HG03280 (cell line): Measurements from ENCODE around the gene SMPD4.
"Not testable (repeated sequence)": the region's sequence is repeated elsewhere in the genome, so short reads cannot be mapped to it uniquely, and the experiment has no call there.

Experiments
- ATAC-seq: cut with Tn5 transposase; IDR thresholded peaks from one replicate; pipeline ENCODE4 v1.9.1; 2021; ENCODE audit warnings: mild to moderate bottlenecking, moderate library complexity; ENCODE audit not compliant: unreplicated experiment

The SMPD4 gene

DNA sequence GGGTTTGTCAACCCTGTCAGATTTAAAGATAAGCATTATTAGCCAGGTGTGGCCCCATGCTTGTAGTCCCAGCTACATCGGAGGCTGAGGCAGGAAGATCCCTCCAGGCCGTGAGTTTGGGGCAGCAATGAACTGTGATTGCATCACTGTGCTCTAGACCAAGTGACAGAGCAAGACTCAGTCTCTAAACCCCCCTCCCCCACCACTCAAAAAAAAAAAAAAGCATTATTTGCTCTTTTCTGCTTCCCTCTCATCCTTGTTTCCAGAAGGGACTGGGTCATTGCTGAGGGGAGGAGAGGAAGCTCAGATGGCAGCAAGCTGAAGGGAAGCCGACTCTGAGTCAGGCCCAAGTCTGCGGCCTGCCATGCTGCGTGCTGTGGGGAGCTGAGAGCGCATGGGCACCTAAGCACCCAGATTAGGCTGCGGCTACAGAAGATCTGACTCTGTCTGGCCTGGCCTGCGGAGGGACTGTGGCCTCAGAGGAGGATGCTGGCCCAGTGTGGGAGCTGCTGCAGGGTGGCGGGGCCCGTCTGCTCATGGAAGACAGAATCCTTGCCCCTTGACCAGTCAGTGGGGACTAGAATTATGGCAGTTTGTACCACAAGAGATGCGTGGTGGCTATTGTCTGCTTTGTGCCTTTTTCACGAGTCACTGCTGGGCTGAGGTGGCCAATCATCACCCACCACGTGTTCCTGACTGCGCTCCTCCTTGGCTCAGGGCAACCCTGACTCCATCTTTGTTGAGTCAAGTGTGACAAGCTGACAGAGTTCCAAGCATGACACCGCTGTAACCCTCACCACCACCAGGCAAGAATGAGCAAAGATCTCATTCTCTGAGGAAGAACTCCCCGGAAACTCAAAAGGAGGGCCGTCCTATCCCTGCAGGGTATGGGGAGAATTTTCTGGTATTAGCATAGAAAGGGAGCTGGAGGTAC is 6.7 kb upstream of the SMPD4 start:
- not testable (repeated sequence) for ATAC-seq

DNA sequence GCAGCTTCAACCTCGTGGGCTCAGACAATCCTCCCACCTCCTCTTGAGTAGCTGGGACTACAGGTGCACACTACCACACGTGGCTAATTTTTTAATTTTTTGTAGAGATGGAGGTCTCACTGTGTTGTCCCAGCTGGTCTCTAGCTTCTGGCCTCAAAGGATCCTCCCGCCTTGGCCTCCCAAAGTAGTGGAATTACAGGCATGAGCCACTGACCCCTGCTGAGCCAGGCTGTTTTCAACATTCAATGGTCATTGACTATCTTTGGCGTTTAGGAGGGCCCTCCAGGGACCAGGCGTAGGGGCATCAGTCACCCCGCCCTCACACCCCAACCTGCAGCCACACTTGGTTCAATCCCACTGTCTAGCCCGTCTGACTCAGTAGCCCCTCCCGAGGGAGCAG is 5.9 kb upstream of the SMPD4 start:
- ATAC-seq, result no peak

DNA sequence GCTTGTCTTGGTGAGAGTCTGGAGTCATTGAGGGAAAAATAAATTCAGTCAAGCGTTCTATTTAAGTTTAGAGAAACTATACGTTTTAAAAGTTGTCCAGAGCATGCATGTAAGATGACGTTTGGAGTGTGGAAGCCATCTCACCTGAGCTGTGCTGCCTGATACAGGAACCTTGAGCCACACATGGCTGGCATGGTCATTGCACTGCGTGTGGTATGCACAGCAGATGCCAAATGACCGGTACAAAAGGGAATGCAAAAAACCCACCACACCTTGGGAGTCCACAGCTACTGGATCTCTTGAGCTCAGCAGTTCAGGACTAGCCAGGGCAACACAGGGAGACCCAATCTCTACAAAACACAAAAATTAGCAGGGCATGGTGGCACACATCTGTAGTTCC is 5.0 kb upstream of the SMPD4 start:
- no peak for ATAC-seq

DNA sequence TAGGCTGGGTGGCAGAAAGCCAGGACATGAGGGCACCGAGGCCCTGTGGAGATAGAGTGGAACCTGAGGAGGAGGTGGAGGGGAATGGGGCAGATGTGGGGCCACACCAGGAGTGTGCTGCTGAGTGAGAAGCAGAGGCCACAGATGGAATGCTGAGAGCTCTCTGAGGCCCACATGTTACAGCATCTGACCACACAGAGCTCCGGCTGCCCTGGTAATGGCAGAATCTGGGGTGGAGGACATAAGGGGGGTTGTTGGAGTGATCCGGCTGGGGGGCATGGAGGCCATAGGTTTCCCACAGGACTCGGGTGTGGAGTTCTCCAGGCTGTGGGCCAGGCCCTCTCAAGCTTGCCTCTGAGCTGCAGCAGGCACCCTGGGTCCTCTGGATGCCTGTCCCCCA is 4.5 kb upstream of the SMPD4 start:
- no peak for ATAC-seq

DNA sequence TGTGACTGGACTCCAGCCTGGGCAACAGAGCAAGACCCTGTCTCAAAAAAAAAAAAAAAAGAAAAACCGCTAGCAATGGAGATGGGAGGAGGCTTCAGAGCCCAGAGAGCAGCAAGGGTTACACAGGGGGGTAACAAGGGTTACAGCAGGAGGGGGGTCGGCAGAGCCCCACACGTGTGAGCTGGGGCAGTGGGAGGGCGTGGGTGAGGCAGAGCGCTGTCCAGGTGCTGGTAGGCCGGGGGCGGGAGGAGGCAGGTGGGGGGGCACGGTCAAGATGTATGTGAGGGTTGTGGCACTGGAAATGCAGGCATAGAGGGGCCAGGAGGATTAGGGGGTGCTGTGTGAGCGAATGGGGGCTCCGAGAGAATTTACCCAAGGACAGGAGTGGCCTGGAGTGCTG is 4.0 kb upstream of the SMPD4 start:
- no peak for ATAC-seq

DNA sequence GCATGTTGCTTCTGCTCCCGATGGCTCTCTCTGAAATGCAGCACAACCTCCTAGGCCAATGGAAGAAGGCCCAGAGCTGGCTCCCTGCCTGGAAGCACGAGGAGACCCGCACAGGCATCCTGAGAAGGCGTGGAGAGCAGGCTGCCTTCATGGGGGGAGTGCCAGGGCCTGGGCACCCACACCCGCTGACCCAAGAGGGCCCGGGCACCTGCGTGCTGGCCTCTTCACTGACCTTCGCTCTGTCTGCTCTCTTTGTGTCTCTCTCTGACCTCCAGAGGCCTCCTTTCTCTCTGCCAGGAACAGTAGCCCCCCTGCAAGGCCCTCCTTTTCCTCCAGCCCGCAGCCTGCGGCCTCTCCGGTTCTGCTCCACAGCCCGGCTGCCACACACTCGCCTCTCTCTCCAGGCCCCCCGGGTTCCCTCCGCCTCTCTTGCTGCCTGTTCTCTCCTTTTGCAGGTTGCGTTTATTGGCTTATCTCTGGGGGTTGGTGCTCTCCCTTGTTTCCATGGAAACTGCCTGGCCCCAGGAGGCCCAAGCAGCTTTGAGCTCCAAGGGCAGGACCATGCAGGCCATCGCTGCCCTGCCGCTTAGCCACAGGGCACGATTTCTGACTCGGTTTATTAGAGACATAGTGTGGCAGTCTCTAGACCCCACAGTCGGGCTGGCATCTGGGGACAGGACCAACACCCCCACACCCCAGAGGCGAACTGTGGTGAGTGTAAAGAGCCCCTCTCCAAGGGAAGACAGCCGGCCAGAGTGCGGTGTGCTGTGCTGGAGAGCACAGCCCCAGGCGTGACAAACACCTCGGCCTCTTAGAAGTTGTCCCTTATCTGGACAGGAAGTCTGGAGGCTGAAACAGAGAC is 2.3 kb upstream of the SMPD4 start:
- ATAC-seq, result no peak

DNA sequence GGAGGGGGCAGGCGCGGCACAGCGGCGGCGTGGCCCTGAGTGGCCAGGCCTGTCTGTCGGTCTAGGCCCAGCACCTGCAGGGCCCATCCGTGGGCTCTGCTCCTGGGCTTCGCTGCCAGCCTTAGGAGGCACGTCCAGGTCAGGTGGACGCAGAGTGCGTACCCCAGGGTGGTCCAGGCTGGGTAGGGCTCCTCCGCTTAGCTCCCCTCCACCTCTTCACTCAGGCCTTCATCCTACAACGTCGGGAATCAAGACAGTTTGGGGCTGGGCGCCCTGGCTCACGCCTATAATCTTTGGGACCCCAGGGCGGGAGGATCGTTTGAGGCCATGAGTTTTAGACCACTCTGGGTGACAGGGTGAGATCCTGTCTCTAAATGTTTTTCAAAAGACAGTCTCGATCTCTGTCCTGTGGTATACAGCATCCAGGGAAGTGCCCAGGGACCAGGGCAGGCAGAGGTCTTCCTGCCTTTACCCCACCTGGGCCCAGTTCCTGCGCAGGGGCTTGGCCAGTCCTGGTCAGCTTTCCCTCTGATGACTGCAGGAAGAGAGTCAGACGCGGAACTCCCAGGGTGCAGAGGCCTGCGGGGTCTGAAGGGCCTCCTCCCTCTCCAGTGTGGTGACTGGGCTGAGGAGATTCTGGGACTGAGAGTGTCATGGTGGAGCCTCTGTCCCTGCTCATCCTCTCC is 1.6 kb upstream of the SMPD4 start:
- ATAC-seq, result peak; percentile 5

DNA sequence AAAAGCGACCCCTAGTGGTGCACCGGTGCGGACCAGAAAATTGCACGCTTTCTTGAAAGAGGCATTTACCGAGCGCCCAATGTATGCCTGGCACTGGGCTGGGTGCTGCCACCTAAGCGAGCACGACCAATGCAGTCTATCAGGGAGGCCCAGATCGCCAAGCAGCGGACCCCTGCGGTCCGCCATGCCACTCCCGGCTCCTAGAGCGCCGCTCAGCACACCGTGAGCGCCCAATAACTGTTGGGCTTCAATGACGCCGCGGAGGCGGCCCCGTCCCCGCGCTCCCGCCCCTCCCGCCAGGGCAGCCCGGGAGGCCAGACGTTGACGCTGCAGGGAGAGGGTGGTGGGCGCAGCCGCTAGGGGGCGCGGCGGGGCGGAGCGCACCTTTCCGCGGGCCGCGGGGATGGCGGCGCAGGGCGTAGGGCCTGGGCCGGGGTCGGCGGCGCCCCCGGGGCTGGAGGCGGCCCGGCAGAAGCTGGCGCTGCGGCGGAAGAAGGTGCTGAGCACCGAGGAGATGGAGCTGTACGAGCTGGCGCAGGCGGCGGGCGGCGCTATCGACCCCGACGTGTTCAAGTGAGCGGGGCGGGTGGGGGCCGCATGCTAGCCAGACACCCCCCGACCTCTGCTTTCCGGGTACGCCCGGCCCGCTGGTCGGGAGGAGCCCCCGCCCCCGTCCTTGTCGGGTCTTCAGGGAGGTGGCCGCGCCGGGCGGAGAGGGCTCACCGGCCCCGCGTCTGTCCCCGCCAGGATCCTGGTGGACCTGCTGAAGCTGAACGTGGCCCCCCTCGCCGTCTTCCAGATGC is 679 bp upstream of the SMPD4 start, which contains the start of gene MZT2B:
TSS of gene MZT2B (plus strand) at position 383 of the 803 bp plus-strand sequence. CDS start at position 404, 21 bp downstream.
- ATAC-seq, result peak; percentile 81

DNA sequence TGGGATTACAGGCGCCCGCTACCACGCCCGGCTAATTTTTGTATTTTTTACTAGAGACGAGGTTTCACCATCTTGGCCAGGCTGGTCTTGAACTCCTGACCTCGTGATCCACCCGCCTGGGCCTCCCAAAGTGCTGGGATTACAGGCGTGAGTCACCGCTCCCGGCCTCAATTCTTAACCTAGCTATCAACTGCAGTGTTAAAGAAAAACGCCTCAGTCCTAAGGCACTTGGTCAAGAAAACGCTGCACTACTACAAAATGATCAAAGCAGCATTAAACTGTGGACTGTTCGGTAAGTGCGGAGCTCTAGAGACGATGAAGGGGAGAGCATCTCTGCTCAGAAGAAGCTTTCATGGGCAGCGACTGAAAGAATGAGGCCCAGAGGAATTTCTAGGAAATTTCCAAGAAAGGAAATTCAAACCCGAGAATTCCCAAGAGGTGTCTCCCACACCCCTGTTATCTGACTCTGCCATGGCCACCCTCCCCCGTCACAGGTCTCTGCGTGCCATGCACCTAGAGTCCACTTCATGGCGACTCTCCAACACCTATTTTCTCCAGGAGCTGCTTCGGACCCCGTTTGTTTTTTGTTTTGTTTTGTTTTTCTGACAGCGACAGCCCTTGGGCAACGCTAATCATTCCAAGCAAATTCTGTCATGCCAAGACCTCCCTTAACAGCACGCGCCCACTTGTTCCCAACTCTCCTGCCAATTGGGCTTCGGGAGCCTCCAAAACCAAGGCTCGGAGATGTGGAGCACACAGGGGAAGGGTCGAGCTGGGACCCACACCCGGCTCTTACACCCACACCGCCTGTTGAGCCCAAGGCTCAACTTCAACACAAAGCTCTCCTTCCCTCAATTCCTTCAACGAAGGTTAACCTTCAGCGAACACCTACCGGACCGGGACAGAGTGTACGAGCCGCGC is 738 bp downstream of the SMPD4 start:
- not testable (repeated sequence) for ATAC-seq

DNA sequence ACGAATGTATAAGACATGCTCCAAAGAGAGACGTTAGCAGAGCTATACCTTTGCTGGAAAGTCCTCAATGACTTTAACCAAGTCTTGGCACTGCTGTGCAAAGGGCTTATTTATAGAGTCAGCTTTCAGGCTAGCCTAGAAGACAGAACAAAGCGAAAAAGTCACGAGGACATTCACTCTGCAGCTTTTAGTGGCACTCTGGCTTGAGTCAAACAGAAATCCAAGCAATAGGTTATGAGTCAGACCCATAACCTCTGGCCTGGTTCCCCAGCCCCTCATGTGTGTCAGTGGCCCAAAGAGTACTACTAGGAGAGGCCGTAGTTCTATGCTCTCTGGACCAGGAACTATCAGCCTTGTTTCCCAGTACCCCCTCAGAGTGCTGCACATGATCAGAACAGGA is 6.5 kb downstream of the SMPD4 start:
- not testable (repeated sequence) for ATAC-seq

DNA sequence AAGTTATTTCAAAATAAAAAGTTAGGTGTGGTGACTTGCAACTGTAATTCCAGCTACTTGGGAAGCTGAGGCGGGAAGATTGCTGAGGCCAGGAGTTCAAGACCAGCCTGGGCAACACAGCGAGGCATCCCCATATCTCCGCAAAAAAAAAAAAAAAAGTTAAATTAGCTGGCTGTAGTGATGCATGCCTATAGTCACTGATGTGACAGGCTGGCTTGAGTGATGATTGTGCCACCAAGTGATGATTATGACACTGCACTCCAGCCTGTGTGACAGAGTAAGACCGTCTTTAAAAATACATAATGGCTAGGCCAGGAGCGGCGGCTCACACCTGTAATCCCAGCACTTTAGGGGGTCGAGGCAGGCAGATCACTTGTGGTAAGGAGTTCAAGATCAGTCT is 11.5 kb downstream of the SMPD4 start:
- ATAC-seq, result no peak

DNA sequence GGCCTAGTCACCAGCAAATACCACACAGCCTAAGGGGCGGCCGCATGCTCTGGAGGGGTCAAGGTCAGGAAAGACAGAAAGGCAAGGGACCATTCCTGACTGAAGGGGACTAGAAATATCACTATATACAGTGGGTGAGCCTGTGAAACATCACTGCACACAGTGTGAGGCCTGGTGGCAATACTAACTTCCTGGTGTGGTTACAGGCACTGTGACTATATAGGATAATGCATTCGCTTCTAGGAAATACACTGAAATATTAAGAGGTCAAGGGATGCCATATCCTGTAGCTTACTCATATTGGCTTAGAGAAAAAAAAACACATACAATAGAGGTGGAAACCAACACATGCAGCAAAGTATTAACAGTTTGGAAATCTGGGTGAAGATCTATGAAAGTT is 12.2 kb downstream of the SMPD4 start:
- ATAC-seq, result not testable (repeated sequence)

DNA sequence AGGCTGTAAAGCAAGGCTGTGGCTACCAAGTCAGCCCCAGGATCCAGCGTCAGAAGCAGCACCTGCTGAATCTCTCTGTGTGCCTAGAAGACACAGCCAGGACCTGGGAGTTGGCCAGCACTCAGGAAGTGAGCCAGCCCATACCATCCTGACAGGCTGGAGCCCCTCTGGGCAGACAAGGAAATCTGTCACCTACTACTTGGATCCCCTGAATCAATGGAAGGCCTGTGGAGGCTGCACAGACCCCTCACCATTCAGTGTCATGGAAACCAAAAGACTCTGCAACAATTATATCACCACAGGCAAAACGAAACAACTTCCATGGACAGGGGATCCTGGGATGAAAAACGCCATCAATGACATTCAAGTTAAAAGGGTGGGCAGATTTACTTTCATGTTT is 14.8 kb downstream of the SMPD4 start:
- ATAC-seq, result not testable (repeated sequence)

DNA sequence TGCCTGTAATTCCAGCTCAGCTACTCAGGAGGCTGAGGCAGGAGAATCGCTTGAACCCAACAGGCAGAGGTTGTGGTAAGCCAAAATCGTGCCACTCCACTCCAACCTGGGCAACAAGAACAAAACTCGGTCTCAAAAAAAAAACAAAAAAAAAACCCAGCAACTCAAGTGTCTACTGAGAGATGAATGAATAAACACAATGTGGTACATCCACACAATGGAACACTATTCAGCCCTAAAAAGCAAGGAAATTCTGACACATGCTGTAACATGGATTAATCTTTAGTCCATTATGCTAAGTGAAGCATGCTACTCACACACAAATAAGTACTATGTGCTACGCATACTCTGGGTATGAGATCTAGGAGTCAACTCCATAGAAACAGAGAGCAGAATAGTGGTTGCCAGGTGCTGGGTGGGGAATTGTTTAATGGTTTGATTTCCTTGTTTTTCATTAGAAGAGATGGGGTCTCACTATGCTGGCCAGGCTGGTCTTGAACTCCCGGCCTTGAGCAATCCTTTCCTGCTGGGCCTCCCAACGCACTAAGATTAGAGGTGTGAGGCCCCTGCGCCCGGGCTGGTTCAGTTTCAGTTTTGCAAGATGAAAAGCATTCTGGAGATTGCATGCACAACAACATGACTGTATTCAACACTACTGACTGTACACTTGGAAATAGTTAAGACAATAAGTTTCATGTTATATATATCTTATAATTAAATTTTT is 15.9 kb downstream of the SMPD4 start:
- no peak for ATAC-seq

DNA sequence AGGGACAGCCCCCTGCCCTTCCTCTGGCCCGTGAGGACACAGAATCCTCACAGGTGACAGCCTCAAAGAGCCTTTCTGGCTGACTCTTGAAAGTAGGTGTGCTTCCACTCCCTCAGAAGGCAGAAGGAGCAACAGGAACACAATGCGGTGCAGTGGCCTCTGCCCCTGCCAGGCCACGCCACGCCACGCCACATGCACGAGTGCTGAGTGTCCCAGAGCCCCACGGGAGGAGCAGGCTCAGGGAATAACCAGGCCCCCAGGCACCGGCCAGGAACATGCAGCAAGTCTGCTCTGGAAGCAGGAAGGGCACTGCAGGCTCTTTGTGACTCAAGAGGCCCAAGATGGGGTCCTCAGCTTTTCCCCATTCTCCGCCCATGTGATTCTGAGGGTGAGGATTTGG is 18.4 kb downstream of the SMPD4 start:
- no peak for ATAC-seq

DNA sequence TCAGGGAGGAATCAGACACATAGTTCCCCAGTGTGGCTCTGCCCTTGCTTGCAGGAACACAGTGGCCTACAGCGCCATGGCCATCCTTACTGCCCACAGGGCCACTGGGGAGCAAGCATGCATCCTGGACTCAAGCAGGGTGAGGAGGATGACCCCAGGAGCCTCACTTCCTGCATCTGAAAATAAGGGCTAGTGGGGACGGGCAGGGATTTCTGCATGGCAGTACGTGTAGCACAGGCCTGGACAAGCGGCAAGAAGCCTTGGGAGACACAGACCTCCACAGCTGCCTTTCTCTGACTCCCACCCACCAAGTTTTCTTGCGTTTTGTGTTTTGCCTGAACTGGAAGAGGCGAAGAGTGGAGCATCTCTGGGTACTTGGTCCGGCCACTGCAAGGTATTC is 18.9 kb downstream of the SMPD4 start:
- not testable (repeated sequence) for ATAC-seq

DNA sequence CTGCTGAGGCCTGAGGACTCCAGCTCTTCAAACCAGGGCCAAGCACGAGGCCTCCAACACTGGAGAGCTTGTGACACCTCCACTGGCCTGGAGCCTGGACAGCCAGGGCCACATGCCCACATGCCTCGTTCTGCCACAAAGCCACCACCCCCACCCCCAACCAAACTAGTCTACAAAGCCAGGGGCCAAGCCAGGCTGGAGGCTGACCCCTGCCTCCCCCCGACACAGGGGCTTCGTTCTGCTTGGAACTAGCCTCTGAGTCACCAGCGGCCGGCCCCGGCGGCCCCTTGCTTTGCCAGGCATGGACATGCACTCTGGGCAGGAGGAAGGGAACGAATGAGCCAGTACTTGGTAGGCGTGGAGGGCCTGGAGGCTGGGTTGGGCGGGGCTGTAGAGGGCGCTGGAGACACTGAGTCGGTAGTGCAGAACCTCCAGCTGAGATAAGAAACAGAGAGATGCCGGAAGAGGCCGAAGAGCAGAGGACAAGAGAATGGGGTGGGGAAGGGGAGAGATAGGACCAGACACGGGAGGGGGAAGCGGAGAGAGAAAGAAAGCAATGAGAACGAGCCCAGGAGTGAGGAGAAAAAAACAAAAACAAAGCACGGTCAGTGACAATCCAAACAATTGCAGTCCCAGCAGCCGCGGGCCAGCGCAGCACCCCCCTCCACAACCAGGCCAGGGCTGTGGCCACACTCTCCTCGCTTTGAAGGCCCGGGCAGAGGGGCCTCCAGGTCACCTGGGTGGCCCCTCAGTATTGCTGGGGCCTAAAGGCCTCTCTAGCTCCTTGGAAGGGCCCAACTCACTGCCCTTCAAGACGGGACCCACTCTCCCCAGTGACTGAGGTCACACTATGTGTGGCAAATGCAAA is 20.3 kb downstream of the SMPD4 start:
- not testable (repeated sequence) for ATAC-seq

DNA sequence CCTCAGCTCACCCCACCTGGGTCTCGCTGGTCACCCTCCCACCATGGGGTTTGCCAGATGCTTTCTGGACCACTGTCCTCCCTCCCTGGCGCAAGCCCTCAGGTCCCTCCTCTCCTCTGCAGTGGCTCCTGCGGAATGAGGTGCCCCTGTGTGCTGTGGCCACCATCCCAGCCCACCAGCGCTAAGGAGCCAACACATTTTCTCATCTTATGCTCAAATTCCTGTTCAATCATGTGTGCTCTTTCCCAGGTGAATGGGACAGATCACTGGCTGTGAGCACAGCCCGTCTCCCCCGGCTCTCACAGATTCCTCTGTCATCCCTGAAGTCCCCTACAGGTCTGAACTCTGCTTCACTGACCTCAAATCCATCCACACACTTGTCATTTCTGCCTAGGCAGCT is 21.3 kb downstream of the SMPD4 start:
- ATAC-seq, result no peak
